ENCODE measurements around the gene TSPAN31.

DNA sequence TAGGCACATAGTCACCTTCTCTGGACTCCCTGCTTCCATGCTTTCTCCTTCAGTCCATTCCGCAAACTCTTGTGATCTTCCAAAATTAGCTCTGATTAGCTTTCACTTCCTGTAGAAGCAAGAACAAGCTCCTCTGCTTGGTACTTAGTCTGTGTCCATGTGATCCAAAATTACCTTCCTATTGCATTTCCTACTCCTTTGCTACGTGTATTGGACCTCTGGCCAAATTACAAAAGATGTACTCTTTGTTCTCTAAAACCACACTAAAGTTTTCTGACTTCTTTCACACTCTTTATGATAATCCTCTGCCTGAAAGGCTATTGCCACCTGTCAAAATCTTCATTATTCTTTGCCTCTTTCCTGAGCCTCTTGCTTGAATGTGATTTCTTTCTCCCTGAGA, 37.0 kb downstream of the TSPAN31 start:
- TF ChIP-seq EZH2 (IDR thresholded peaks at IDR 0.05): no peak
- TF ChIP-seq POLR2AphosphoS5 (IDR thresholded peaks at IDR 0.05; ENCODE audit: borderline replicate concordance, low read depth, low read length): no peak
